Measurements from ENCODE around the gene SREK1IP1.

DNA sequence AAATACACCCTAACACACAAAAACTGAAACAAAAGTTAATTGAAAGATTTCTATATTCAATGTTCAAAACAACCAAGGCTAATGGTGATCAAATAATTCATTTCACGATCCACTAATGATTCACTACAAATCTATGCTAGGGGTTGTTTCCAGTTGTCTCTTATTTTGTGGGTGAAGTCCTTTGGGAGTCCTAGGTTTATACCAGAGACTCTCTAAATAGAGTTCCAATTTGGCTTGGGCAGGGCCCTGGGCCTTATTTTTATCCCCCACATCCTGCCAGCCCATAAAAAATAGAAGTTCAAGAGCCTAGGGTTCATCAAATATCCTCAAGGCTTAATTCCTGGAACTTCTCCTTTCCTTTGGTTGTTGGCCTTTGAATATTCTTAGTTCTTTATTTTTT, 26.1 kb downstream of the SREK1IP1 start:
- TF ChIP-seq, protein P1, sequence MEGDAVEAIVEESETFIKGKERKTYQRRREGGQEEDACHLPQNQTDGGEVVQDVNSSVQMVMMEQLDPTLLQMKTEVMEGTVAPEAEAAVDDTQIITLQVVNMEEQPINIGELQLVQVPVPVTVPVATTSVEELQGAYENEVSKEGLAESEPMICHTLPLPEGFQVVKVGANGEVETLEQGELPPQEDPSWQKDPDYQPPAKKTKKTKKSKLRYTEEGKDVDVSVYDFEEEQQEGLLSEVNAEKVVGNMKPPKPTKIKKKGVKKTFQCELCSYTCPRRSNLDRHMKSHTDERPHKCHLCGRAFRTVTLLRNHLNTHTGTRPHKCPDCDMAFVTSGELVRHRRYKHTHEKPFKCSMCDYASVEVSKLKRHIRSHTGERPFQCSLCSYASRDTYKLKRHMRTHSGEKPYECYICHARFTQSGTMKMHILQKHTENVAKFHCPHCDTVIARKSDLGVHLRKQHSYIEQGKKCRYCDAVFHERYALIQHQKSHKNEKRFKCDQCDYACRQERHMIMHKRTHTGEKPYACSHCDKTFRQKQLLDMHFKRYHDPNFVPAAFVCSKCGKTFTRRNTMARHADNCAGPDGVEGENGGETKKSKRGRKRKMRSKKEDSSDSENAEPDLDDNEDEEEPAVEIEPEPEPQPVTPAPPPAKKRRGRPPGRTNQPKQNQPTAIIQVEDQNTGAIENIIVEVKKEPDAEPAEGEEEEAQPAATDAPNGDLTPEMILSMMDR (conservative IDR thresholded peaks at IDR 0.05; ENCODE audit: low read depth, low read length), result no peak
- TF ChIP-seq EZH2 (IDR thresholded peaks at IDR 0.05; ENCODE audit: low read length, unreplicated experiment), result no peak
- TF ChIP-seq EZH2phosphoT487 (IDR thresholded peaks at IDR 0.05; ENCODE audit: borderline replicate concordance, low read length), result no peak
